B cell (primary cell): ENCODE measurements around the gene GAST. TPM values are rescaled to one million over a fixed set of nuclear protein-coding genes. Genes with fewer than 3 reads are reported as not detected.

Source experiments
- ATAC-seq: fragments of 200-7000 bp; cut with Tn5 transposase; one replicate; pipeline ENCODE4 v1.10.0; 2021; ENCODE audit warnings: low read depth, mild to moderate bottlenecking, moderate number of reproducible peaks, moderate library complexity
- CTCF ChIA-PET: fragments of 350-600 bp; sonication (Branson Sonifier 250); formaldehyde crosslinking; loops from one replicate; lab custom pipeline; 2021; ENCODE audit warnings: antibody characterized with exemption, inconsistent platforms; lab: Charles Lee
- POLR2A ChIA-PET: fragments of 350-600 bp; sonication (Branson Sonifier 250); formaldehyde crosslinking; loops from one replicate; lab custom pipeline; 2021; ENCODE audit warnings: antibody characterized with exemption; lab: Charles Lee
- DNase-seq: peaks from one replicate; pipeline ENCODE4 v3.0.0; 2013
- H2AFZ ChIP-seq: 2 replicates; pipeline ENCODE4 v1.6.1; 2012; ENCODE audit warnings: mild to moderate bottlenecking, low read depth, low read length; ENCODE audit not compliant: insufficient read depth, poor library complexity, severe bottlenecking
- H3K27ac ChIP-seq, 2 donors: 1 replicate in 1 of 2; 2 replicates in 1 of 2; pipeline ENCODE4 v1.5.1; 2012 to 2013; ENCODE audit warnings: low read length in 2 of 2, mild to moderate bottlenecking in 2 of 2, moderate library complexity in 1 of 2
- H3K27me3 ChIP-seq, 4 experiments: fragments of 200-600 bp in 1 of 4; sonication (generic) in 1 of 4; replicated peaks in 1 of 4; 1 replicate in 2 of 4; 2 replicates in 2 of 4; pipeline versions ENCODE4 v1.6.1 to v1.7.0; 2013 to 2016; ENCODE audit warnings: low read length in 3 of 4, mild to moderate bottlenecking in 2 of 4, mixed read lengths in 1 of 4, moderate library complexity in 1 of 4; ENCODE audit not compliant: insufficient read depth in 4 of 4, control insufficient read depth in 3 of 4; ENCODE audit errors: control extremely low read depth in 1 of 4
- H3K36me3 ChIP-seq, 2 experiments: replicated peaks in 1 of 2; 1 replicate in 1 of 2; 2 replicates in 1 of 2; pipeline versions ENCODE4 v1.6.1 to v1.7.1; 2013; ENCODE audit warnings: low read length in 1 of 2; ENCODE audit not compliant: insufficient read depth in 2 of 2, control insufficient read depth in 1 of 2; ENCODE audit errors: control extremely low read depth in 1 of 2, extremely low read depth in 1 of 2
- H3K4me1 ChIP-seq, 2 donors: fragments of 200-600 bp in 1 of 2; sonication (generic) in 1 of 2; 1 replicate in 1 of 2; 2 replicates in 1 of 2; pipeline versions ENCODE4 v1.5.1 to v1.6.1; 2013 to 2017; ENCODE audit warnings: low read length in 2 of 2; ENCODE audit not compliant: control insufficient read depth in 2 of 2, insufficient read depth in 2 of 2
- H3K4me2 ChIP-seq: replicated peaks from 2 replicates; pipeline ENCODE3; 2012; ENCODE audit warnings: mild to moderate bottlenecking, low read depth, low read length; ENCODE audit not compliant: poor library complexity, severe bottlenecking
- H3K4me3 ChIP-seq, 5 experiments: fragments of 200-600 bp in 1 of 5; sonication (generic) in 1 of 5; 1 replicate in 3 of 5; 2 replicates in 2 of 5; pipeline versions ENCODE4 v1.5.1 to v1.7.0; 2011 to 2016; ENCODE audit warnings: low read length in 4 of 5, mild to moderate bottlenecking in 4 of 5, low read depth in 2 of 5, control low read depth in 1 of 5, moderate library complexity in 1 of 5; ENCODE audit not compliant: insufficient read depth in 1 of 5; ENCODE audit errors: control extremely low read depth in 1 of 5, extremely low read depth in 1 of 5
- H3K79me2 ChIP-seq: fragments of 200-600 bp; sonication (generic); one replicate; pipeline ENCODE4 v1.6.0; 2016; ENCODE audit warnings: low read length; ENCODE audit not compliant: control insufficient read depth, insufficient read depth
- H3K9ac ChIP-seq: fragments of 200-600 bp; sonication (generic); 2 replicates; pipeline ENCODE4 v1.6.1; 2017; ENCODE audit warnings: mild to moderate bottlenecking, low read length, moderate library complexity
- H3K9me3 ChIP-seq, 3 donors: one replicate each; pipeline versions ENCODE4 v1.6.1 to v1.7.1; 2013; ENCODE audit warnings: low read length in 2 of 3; ENCODE audit not compliant: control insufficient read depth in 2 of 3, insufficient read depth in 1 of 3; ENCODE audit errors: control extremely low read depth in 1 of 3
- H4K20me1 ChIP-seq: 2 replicates; pipeline ENCODE4 v1.6.0; 2012; ENCODE audit warnings: mild to moderate bottlenecking, low read length; ENCODE audit not compliant: insufficient read depth, control insufficient read depth, poor library complexity, severe bottlenecking
- H3K27ac Mint-ChIP-seq: one replicate; pipeline ENCODE4 v1.8.0; 2021; ENCODE audit warnings: mixed read lengths
- H3K27me3 Mint-ChIP-seq: one replicate; pipeline ENCODE4 v1.8.0; 2021; ENCODE audit warnings: mixed read lengths
- H3K4me1 Mint-ChIP-seq: one replicate; pipeline ENCODE4 v1.8.0; 2021; ENCODE audit warnings: mixed read lengths
- H3K4me3 Mint-ChIP-seq: one replicate; pipeline ENCODE4 v1.8.0; 2021; ENCODE audit warnings: mixed read lengths
- H3K9me3 Mint-ChIP-seq: one replicate; pipeline ENCODE4 v1.8.0; 2022; ENCODE audit warnings: mixed read lengths; ENCODE audit not compliant: insufficient read depth
- CTCF ChIP-seq: fragments of 200-600 bp; IDR thresholded peaks from one replicate; pipeline ENCODE4 v1.8.0; 2022; ENCODE audit warnings: antibody characterized with exemption, mild to moderate bottlenecking
- EZH2 ChIP-seq: IDR thresholded peaks from 2 replicates; pipeline ENCODE4 v1.6.1; 2012; ENCODE audit warnings: borderline replicate concordance, low read depth, mild to moderate bottlenecking, moderate library complexity, low read length; ENCODE audit not compliant: insufficient read depth, poor library complexity, severe bottlenecking
- WGBS: methylation state at CpG from one replicate; pipeline ENCODE4 v1.1.5; 2013; ENCODE audit warnings: missing lambda C conversion rate; ENCODE audit not compliant: insufficient coverage; 5-methylcytosine and 5-hydroxymethylcytosine counted together
- intact Hi-C: fragments of 100-400 bp; cut with micrococcal nuclease; formaldehyde crosslinking; loops from one replicate; pipeline ENCODE4 v1.10.0; 2022
- polyA plus RNA-seq: library from polyadenylated mRNA; depleted of rRNA; stranded (reverse); fragments of >200 nt; gene quantifications from 2 replicates; pipeline ENCODE4 v1.2.3, GENCODE V29; 2012
- total RNA-seq, 2 donors: library from RNA; stranded (reverse); fragments of 120-200 nt in 1 of 2; gene quantifications; 1 replicate in 1 of 2; 2 replicates in 1 of 2; pipeline versions ENCODE4 v1.2.3 to v1.2.4, GENCODE V29; 2013 to 2022

The GAST gene
- total and polyA plus RNA-seq, 2 donors (not counting 1 experiment from before 2014, with no cell fraction given) = not detected

GRCh38 chr17:41717408-41718286, 5.5 kb downstream of the GAST start:
- H2AFZ ChIP-seq = no peak overlapping the region
- no peaks in the 10 kb centered on the region for H3K4me1 ChIP-seq
- no peaks in the 10 kb centered on the region for H3K9me3 Mint-ChIP-seq
- no peak overlapping the region for H3K27ac Mint-ChIP-seq
- H3K27me3 ChIP-seq = peaks cover 0 to 7% (median 0%) of the 10 kb centered on the region in 4 experiments
- no peaks in the 10 kb centered on the region for H3K9me3 ChIP-seq
- no peaks in the 10 kb centered on the region for H3K4me1 Mint-ChIP-seq
- DNase-seq = no peak
- H3K9ac ChIP-seq = no peak overlapping the region
- ATAC-seq = no peak
- intact Hi-C loops = no loop called here
- CTCF ChIA-PET = no interaction called here
- no peak for TF ChIP-seq CTCF
- TF ChIP-seq EZH2 = no peak
- H3K27ac ChIP-seq = no peak overlapping the region
- POLR2A ChIA-PET = no interaction called here
- WGBS = 77% methylated on average over 9 of the region's 15 CpGs
- no peaks in the 10 kb centered on the region for H3K36me3 ChIP-seq
- H3K4me3 ChIP-seq = no peak overlapping the region
- no peak overlapping the region for H3K4me2 ChIP-seq
- no peak overlapping the region for H3K4me3 Mint-ChIP-seq
- peaks cover 11% of the 10 kb centered on the region for H3K27me3 Mint-ChIP-seq
- no peaks in the 10 kb centered on the region for H3K79me2 ChIP-seq
- H4K20me1 ChIP-seq = no peaks in the 10 kb centered on the region

GRCh38 chr17:41718287-41718645, 6.1 kb downstream of the GAST start:
- Mint-ChIP-seq H3K27ac (no peak overlapping the region), H3K4me1 (no peaks in the 10 kb centered on the region), H3K9me3 (no peaks in the 10 kb centered on the region), H3K27me3 (peaks cover 11% of the 10 kb centered on the region), H3K4me3 (no peak overlapping the region)
- intact Hi-C loops = no loop called here
- Histone ChIP-seq H3K9me3 (no peaks in the 10 kb centered on the region), H3K79me2 (no peaks in the 10 kb centered on the region), H3K4me1 (no peaks in the 10 kb centered on the region), H3K4me2 (no peak overlapping the region), H3K27ac (no peak overlapping the region), H3K4me3 (no peak overlapping the region), H3K36me3 (no peaks in the 10 kb centered on the region), H2AFZ (no peak overlapping the region), H3K9ac (no peak overlapping the region), H4K20me1 (no peaks in the 10 kb centered on the region), H3K27me3 (peaks cover 0 to 7% (median 0%) of the 10 kb centered on the region in 4 experiments)
- 68% methylated on average over 5 of the region's 5 CpGs for WGBS
- ATAC-seq (no peak), DNase-seq (no peak)
- ChIA-PET CTCF (no interaction called here), POLR2A (no interaction called here)
- no peak for TF ChIP-seq EZH2
